Measurements from ENCODE around the gene CDKL1.
A peak's percentile ranks its signal among the peaks of the same experiment; 100 is the strongest.

The CDKL1 gene
- total RNA-seq: 9.6 to 14.0 reads per million in 2 donors

DNA sequence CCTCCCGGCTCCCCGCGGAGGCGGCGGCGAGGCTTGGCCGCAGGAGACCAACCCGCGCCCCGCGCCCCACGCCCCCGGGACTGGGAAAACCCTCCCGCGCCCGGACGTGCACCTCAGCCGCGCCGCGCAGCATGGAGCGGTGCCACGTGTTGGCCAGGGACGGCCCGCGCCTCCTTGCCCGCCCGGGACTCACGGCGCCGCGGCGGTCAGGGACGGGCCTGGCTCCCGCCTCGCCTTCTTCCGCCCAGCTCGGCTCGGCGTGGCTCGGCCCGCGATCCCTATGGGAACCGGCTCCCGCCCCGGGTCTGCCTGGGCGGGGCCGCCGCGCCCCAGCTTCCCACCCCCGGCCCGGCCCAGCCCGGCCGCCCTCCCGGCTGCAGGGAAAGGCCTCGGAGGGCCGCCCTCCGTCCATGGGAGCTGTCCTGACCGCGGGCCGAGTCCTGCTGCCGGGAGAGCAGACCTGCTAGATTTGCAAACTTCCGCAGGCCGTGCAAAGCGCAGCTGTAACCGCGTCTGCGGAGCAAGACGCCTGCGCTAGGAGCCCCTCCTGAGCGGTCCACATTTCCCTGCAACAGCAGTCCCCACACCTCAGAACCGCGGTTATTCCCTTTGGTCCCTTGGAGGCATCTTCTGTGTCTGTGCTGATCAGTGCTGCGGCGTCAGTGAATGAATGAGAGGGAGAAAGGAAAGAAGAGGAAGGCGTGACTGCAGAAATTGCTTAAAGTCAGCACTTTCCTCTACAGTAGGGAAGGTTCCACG lies at the start of gene CDKL1:
TSS of gene CDKL1 (minus strand) at position 251 of the 759 bp plus-strand sequence. CDS start 1,013 bp downstream, outside the sequence.
- DNase-seq: peak; percentile 31

DNA sequence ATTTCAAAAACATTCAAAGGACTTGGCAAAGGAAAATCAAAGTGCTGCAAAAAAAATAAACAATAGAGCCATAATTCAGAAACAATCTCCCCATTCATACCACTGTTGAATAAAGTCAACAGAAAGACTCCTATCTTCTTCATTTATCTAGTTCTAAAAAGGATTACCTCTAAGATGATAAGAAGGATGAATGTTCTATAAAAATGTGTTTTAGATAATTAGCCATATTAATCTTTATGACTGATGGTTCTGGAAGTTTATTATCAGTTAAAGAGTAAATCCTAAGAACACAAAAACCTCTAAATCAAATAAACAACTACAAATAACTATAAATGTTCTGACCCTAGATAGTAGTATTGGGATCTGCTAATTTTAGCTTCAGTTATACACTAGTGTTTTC lies 37.8 kb upstream of the CDKL1 start:
- no peak for DNase-seq

- no peak for DNase-seq
Observed at GRCh38 chr14:50432131-50432530, 35.5 kb upstream of the CDKL1 start.

DNA sequence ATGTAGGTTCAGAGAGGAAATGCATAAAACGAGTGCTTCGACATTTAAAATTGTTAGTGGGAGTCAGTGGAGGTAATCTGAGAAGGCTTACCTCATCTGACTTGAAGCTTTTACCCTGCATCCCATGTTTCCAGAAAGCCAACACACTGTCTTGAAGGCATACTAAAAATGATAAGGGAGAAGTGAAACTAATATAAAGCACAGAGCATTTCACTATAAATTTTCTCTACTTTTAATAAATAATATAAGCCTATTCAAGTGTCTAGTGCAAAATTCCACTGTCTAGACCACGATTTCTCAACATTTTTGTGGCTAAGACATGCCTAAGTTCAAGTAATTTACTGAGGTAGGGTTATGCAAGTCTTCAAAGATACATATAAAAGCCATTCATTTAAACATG lies 29.1 kb upstream of the CDKL1 start:
- no peak for DNase-seq

- DNase-seq: no peak
Observed at GRCh38 chr14:50425105-50425504, 28.4 kb upstream of the CDKL1 start.

- DNase-seq: no peak
Observed at GRCh38 chr14:50423529-50423928, 26.8 kb upstream of the CDKL1 start.

DNA sequence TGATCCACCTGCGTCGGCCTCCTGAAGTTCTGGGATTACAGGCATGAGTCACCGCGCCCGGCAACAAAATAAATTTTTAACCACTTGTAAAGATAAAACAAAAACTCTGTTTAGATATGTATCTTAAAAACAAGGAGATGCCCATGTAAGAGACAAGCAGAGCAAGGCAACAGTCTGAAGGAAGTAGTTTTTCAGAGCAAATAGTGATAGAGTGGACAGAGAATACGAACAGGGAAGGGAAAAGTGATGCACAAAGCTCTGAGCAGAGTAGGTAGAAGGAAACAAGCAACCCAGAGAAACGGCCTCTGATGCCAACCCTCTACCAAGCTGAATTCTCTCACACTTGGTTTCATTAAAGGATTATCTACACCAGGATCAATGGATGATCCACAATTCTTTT lies 24.8 kb upstream of the CDKL1 start:
- DNase-seq: no peak

DNA sequence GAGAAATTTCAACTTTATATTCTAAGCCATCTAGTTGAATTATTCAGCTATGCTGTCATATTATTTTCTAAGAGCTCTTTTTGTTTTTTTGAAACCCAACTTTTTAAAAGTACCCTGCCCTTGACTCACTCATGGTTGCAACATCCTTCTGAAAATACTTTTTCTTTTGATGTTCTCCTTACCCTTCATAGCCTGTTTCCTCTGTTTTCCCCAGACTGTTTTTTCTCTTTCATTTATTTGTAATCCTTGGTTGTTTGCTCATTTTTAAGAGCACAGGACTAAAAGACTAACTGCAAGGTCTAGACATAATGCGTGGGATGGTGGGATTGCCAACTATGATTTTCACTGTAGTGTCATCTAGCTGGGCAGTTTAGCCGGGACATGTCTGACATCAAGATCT lies 21.2 kb upstream of the CDKL1 start:
- DNase-seq: no peak

GRCh38 chr14:50410921-50411320 lies 14.2 kb upstream of the CDKL1 start:
- no peak for DNase-seq

- no peak for DNase-seq
Observed at GRCh38 chr14:50410071-50410470, 13.4 kb upstream of the CDKL1 start.

GRCh38 chr14:50407111-50407812 lies 10.6 kb upstream of the CDKL1 start:
- DNase-seq: no peak

GRCh38 chr14:50403419-50403818 lies 6.7 kb upstream of the CDKL1 start:
- no peak for DNase-seq

GRCh38 chr14:50402965-50403364 lies 6.3 kb upstream of the CDKL1 start:
- no peak for DNase-seq

DNA sequence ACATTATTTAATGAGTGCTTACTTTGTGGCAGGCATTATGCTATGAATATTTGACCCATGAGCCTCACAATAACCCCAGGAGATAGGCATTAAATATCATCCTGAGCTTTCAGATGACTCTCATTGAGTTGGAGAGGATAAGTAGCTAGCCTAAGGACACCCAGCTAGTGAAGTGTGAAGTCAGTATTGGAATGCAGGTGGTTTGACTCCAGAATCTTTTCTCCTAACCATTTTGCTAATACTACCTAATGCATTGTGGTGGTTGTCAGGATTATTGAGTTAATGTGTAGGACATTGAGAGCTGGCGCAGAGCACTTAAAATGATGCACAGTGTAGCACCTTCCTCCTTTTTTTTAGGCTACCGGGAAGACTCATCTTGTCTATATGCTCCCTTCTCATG lies 3.8 kb upstream of the CDKL1 start:
- no peak for DNase-seq

GRCh38 chr14:50399251-50400032 lies 2.8 kb upstream of the CDKL1 start:
- no peak for DNase-seq

GRCh38 chr14:50398189-50398580 lies 1.5 kb upstream of the CDKL1 start:
- DNase-seq: no peak

DNA sequence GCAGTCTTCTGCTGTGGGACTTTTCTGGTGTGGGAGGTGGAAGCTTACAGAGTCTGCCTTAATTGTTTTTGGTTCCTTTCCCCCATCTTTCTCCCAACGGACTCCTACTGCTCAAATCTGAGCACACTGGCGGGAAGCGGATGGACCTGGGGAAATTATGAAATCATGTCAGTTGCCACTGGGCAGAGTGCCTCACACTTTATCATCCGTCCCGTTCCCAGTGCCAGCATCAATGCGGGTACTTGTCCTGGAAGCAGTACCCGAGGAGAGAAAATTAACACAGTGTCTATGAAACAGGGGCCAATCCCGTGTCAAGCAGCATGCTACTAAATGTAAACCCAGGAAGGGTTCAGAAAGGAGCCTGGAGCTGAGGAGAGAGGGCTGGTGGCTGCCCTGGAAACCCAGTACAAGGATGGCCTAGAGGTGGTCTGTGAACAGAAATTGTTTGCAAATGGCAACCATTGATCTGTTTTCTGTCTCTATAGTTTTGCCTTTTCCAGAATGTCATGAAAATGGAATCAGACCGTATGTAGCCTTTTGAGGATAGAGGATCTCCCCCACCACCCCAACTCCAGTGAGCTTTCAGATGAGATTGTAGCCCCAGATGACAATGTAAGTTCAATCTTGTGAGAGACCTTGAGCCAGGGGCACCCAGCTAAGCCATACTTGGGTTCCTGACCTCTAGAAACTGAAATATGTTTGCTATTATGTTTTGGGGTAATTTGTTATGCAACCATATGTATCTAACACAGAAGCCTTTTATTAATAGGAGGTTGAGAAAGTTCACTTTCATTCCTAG lies 908 bp upstream of the CDKL1 start:
- no peak for DNase-seq

GRCh38 chr14:50395448-50395847 lies 1.2 kb downstream of the CDKL1 start:
- no peak for DNase-seq

DNA sequence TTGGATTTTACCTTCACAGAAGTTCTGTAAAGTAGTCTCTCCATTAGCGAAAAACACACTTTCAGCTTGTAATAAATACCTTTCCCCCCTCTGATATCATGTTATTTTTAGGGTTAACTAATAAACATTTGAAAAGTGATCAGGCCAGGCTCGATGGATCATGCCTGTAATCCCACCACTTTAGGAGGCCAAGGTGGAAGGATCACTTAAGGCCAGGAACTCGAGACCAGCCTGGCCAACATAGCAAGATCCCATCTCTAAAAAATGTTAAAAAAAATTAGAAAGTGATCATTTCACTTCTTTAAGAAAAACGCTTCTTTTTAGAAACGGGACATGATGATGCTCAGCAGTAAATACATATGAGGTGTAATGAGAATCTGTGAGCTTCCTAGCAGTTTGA lies 2.0 kb downstream of the CDKL1 start:
- no peak for DNase-seq

GRCh38 chr14:50389668-50390441 lies 6.8 kb downstream of the CDKL1 start:
- no peak for DNase-seq

DNA sequence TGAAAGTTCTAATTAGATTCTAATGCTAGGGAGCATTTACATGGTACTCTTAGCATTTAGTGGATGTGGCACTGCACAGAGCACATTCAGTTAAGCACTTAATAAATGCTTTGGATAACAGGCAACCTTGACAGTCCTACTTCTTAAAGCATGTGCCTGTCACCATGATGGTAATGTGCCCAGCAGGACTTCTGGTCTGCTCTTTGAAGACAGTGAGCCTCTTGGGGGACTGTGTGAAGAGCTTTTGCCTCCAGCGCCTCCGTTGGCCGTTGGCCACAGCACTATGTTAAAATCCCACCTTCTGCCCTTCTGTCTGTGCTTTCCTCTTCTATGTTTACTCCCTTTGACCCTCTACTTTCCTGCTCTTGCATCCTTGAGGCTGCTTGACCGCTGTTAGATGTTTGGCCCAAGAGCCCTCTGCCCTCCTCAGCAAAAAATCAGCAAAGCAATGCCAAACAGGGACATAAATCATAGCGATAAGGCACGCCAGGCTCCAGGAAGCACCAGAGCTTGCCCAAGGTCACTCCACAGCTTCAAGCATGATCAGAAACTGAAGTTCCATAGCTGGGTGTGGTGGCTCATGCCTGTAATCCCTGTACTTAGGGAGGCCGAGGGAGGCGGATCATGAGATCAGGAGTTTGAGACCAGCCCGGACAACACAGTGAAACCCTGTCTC lies 8.3 kb downstream of the CDKL1 start:
- DNase-seq: no peak
